ENCODE measurements around the gene POLR2A.
"Not testable (repeated sequence)": the region's sequence is repeated elsewhere in the genome, so short reads cannot be mapped to it uniquely, and the experiment has no call there.

POLR2A gene

DNA sequence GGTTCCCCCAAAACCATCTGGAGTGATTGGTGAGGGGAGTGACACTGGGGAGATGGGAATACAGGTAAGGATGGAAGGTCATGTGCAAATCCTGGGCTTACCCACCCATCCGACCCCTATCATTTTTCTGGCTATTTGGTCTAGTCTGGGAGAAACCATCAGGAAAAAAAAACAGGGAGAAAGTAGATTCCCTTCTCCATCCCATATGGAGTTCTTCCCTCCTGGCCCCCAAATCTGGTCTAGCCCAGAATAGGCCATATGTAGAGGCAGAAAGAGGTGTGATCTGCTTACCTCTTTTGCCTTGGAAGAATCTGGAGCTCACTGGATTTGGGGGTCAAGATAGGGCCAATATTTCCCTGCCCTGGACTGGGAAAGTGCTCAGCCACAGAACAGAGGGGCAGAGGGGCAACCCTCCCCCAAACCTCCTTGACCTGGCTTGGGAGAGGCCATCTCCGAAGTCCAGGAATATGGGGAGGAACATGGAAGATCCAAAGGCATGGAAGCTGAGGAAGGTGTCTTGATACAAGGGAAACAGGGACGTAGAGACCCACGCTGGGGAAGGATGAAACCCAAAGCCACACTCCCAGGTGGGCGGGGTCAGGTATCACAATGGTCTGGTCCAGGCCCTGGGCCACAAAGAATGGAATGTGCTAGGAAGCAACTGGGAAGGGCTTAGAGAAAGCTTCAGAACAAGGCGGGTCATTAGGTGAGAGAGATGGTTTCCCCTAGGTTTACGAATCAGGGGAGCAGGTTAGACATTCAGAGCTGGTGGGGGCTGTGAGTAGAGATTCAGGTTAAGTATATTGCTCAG lies 23.1 kb upstream of the POLR2A start:
- DNase-seq, result no peak

DNA sequence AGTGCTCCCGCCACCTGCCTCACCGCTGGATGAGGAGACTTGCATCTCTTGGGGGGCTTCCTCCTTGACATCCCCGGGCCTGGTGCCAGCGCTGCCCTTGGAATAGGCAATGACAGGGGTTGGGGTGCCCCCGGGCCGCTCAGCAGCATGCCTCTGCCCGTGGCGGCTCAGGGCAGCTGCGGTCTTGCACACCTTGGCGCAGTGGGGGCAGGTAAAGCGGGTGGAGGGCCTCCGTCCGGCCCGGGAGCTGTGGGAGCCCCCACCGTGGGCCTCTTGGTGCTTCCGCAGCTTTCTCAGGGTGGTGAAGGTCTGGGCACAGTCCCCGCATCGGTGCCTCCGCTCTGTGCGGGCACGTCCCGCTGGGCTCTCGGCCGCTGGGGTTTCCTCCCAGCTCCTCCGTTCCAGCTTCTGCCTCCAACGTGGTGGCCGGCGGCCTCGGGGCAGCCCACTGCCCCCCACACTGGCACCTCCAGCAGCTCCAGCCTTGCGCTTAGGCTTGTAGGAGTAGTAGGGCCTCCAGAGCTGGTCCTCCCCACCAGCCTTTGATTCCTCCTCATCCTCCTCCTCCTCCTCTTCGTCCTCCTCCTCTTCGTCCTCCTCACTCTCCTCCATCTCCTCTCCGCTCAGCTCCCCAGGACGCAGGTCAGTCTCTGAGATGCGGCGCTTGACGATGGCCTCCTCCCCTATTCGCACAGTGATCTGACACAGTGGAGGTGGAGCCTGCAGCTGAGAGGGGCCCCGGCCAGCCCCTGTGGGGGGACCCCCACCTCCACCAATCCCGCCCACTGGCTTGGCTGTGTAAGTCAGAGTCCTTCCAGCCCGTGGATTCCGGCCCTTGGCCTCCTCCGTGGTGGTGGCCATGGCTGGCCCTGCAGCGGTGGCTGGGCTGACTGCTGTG lies 21.4 kb upstream of the POLR2A start:
- DNase-seq, result no peak

DNA sequence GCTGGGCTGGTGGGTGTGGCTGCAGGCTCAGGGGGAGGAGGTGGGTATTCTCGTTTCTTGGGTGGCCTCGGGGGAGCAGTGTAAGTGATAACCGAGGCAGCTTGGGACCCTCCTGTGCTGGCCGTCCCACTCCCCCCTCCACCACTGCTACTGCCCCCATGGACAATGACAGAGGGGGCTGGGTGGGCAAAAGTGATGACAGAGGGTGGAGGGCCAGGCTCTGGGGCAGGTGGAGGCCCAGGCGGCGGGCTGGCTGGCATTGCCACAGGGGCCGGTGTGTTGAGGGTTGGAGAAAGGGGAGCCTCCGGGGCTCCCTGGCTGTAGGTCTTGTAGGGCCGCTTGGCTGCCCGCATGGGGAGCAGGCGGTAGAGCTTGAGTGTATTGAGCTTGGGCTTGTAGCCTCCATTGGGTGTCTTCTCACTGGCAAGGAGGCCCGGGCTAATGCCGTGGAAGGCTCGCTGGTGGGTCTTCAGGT lies 20.8 kb upstream of the POLR2A start:
- no peak for DNase-seq

DNA sequence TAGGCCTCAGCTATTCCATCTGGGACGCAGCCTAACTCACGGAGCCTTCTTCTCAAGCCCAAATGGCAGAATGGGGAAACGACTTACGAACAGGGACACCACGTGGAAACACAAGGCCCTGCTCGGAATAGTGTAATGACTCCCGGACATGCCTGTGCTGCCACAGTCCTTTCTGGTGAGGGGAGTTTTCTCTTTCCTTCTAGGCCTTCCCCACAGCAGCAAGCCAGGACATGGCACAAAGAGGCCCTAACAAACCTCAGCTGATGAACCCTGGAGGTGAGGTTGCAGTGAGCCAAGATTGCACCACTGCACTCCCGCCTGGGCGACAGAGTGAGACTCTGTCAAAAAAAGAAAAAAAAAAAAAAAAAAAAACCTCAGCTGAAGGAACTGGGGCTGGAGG lies 20.1 kb upstream of the POLR2A start:
- DNase-seq, result no peak

DNA sequence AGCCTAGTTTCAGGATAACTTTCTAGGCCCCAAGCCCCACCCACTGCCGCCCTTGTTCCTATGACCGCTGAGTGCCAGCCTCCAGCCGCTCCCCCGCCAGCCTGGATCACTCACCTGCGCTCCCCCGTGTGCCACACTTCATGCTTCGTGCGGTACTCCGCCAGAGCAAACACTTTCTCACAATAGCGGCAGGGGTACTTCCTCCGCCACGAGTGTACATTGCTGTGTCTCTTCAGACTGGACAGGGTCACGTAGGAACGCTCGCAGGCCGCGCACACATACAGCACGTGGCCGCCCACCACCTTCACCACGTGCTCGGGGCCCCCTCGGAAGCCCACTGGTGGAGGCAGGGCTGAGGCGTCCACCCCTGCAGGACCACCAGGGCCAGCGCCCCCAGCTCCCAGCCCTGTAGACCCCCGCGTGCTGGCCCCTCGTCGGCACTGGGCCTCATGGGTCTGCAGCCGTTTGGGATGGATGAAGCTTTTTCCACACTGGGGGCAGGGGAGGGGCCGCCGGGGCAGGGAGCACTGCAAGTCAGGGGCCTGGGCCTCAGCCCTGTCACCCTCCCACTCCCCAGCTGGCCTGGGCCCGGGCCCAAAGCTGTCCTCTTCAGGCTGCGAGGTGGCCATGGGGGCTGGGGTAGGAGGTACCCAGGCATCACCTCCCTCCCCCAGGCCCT lies 18.4 kb upstream of the POLR2A start:
- no peak for DNase-seq

DNA sequence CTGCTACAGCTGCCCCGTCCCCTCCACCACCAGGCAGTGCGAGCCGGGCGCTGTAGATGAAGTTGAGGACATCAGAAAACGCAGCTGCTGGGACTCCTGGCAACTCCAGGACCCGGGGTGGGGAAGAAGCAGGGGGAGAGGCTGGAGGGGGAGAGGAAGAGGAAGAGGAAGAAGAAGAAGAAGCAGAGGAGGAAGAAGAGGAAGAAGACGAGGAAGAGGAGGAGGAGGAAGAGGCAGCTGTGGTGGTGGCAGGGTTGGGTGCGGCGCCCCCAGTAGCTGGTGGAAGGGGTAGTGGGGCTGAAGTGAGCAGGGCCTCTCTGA lies 17.9 kb upstream of the POLR2A start:
- DNase-seq, result no peak

DNA sequence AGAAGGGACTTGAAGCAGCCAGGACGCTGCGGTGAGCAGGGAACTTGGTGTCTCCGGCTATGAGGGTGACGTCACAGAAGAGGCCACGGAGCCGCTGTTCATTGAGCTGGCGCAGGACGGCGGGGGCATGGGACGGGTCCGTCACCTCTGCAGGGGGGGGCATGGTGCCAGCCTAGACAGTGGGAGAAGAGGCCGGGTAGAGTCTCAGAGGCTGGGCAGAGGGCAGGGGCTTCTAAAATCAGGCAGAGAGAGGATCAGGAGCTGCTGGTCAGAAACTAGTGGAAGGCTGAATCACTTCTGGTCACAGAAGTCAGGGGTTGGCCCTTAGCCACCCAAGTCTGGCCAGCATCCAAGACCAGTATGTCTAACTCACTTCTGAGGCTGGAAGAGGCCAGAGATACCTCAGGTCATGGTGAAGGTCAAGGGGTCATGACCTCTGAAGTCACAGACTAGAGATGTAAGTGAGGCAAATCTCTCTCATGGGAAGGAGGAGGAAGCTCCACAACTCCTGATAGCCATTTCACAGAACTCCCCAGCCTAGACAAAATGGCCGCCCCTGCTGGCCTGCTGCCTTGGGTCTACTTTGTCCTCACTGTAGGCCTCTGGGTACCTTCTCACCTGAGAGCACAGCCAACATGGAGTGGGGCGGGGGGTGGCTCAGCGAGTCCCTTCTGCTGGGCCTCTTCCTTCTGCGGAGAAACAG lies 17.4 kb upstream of the POLR2A start:
- peak; percentile 65 for DNase-seq

DNA sequence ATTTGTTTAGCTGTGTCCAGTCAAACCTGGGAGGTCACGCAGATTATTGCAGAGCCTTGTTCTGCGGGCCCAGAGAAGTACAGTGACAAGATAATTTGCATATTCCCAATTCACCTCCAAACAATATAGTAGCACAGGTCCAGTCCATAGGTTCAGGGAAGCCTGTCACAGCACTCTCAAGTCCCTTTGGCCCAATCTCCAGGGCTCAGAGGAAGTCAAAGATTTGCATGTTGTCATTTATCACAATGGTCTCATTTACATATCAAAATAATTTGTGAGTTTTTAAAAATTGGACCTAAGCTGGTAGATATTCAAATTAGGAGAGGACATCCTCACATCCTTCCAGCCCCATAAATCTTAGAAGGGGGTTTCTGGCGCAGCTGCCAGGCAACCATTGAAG lies 16.7 kb upstream of the POLR2A start:
- DNase-seq, result no peak

DNA sequence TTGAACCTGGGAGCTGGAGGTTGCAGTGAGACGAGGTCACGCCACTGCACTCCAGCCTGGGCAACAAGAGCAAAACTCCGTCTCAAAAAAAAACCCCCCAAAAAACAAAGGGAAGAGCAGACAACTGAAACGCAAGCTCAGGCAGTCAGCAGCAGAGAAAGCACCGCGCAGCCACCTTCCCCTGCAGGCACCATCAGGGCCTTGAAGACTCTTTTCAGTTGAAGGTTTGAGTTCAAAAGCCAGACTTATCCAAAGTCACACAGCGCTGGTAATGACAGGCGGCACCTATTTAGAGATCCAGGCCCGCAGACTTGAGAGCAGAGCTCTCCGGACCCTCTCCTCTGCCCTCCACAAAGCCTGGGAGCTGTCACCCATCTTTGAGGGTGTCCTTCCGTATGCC lies 15.9 kb upstream of the POLR2A start:
- DNase-seq, result no peak

DNA sequence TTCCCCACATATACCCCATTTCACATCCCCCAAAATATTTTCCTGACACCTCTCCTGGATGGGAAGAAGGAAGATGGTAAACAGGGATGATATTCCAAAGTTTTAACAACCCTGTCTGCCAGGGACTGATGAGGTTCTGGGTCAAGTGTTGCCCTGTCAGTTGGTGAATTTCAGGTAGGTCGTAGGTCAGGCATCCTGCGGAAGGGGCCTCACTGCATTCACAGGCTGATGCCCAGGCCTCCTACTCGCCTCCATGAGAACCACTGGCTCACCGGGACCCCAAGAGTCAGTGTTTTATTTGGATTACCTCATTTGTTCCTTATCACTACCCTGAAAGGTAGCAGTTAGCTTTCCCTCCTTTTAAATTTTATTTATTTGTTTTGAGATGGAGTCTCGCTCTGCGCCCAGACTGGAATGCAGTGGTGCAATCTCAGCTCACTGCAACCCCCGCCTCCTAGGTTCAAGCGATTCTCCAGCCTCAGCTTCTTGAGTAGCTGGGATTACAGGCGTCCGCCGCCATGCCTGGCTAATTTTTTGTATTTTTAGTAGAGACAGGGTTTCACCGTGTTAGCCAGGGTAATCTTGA lies 15.3 kb upstream of the POLR2A start:
- DNase-seq, result no peak

DNA sequence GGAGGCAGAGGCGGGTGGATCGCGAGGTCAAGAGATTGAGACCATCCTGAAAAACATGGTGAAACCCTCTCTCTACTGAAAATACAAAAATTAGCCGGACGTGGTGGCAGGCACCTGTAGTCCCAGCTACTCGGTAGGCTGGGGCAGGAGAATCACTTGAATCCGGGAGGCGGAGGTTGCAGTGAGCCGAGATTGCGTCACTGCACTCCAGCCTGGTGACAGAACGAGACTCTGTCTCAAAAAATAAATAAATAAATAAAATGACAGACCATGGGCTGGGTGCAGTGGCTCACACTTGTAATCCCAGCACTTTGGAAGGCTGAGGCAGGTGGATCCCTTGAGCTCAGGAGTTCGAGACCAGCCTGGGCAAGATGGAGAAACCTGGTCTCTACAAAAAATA lies 14.3 kb upstream of the POLR2A start:
- DNase-seq, result not testable (repeated sequence)

DNA sequence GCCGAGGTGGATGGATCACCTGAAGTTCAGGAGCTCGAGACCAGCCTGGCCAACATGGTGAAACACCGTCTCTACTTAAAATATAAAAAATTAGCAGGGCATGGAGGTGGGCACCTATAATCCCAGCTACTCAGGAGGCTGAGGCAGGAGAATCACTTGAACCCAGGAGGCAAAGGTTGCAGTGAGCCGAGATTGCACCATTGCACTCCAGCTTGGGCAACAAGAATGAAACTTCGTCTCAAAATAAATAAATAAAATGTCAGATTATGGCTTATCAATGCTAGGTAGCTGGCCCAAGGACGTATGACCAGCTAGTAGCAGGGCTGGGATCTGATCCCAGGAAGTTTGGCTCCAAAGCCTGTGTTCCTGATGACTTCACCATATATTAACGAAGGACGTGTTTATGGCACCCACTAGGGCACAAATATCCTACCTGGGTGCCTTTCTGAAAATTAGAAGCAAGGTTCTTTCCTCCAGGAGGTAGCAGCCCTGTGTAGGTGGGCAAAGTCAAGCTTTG lies 13.7 kb upstream of the POLR2A start:
- DNase-seq, result not testable (repeated sequence)

DNA sequence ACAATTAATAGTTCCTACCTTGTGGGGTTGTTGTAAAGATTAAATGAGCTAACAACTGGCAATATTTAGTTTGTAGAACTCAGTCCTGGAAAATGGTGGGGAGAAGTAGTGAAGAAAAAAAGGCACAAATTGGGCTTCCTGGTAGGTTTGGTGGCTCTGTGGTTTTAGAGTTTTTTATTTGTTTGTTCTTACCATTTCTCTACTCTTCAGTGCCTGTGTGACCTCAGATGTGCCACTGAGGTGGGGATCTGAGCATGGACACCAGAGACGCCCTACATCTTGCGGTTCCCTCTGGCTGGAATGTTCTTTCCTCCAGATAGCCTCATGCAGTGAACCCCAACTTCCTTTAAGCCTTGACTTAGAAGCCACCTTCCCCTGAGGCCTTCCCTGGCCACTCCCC lies 12.4 kb upstream of the POLR2A start:
- no peak for DNase-seq

DNA sequence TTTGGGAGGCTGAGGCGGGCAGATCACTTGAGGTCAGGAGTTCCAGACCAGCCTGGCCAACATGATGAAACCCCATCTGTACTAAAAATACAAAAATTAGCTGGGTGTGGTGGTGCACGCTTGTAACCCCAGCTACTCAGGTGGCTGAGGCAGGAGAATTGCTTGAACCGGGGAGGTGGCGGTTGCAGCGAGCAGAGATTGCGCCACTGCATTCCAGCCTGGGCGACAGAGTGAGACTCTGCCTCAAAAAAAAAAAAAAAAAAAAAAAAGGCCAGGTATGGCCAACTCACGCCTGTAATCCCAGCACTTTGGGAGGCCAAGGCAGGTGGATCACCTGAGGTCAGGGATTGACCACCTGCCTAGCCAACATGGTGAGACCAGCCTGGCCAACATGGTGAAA lies 9.4 kb upstream of the POLR2A start:
- DNase-seq, result not testable (repeated sequence)

DNA sequence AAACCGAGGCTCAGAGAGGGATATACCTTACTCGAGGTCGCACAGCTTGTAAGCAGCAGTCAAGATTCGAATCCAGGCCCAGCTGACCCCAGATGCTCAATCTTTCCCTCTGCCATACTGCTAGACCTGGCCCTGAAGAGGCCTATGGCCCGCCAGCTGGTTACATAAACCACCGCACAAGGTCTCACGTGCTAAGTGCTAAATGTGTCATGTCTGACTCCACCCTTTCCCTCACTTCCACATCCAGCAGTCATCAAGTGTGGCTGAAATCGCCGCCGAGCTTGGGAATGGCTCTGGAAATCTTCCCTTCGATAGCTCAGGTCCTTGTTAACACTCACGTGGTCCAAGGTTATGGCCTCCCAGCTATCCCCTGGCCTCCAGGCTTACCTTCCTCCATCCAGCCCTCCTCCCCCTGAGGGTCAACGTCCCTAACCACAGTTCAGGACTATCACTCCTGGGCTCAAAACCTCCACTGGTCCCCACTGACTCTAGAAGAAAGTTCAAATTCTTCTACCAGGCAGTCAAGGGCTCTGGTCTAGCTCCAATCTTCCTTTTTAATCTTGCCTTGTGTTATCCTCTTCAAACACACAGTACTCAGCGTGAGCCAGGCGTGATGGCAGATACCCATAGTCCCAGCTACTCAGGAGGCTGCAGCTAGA lies 8.3 kb upstream of the POLR2A start:
- DNase-seq, result peak; percentile 26

DNA sequence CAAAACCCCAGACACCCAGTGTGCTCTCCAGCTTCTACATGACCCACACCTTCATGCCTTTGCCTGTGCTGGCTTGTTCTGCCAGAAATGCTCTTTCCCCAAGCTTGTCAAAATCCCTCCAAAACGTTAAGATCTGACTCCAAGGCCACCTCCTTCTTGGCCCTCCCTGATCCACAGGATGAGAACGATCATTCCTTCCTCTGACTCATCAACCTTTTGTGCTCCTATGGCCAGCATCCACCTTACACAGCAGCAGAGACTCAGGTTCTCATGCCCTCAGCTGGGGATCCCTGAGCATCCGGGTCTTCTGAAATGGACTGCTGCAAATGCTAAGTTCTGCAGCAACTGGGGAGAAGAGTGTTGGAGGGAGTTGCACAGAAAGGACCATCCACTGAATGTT lies 7.7 kb upstream of the POLR2A start:
- DNase-seq, result peak; percentile 69

DNA sequence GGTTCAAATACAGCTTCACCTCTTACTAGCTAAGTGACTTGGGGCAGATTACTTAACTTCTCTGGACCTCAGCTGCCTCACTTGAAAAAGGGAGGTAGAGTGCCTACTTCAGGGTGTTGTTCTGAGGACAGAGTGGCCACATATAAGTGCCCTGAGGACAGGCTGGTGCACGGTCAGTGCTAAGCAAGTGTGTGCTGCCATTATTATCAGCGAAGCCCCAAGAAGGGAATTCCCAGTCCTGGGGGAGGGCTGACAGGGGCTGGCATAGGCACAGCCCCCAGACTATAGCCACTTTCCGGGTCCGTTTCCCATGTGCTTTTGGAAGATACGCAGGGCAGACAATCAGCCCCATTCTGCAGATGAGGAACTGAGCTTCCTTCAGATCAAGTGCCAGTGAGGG lies 7.2 kb upstream of the POLR2A start:
- DNase-seq, result no peak

DNA sequence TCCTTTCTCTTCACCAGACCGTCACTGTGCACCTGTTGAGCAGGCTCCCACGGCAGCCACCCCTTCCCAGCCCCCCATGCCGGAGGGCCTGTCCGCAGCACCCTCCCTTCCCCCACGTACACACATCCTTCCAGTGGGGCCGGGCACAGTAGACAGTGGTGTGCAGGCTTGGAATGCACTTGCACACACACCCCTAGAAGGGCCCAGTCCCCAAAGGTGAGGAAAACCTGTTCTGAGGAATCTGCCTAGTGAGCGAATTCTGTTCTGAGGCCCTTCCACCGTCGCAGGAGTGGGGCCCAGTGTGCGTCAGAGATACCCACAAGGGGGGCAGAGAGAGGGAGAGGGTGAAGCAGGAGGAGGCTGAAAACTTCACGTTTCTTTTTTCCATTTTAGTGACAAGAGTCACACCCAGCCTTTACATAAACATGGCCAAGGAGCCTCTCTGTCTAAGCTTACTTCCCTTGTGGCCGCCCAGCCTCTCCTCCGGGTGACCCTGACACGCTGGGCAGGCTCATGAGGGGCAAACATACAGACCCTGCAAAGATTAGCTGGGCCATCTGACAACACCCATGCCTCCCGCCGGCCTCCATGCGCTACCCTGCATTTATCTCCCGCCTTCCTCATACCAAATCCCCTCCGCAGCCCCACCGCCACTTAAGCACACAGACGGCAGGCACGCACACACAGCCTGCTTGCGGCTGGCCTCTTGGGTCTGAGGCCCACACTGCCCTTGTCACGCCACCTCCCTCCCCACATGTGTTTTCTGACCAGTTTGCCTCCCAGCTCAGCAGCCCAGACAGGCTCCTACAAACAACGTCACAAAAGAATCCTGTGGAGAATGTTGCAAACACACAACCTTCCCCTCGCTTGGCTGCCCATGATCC lies 6.5 kb upstream of the POLR2A start:
- peak; percentile 88 for DNase-seq

DNA sequence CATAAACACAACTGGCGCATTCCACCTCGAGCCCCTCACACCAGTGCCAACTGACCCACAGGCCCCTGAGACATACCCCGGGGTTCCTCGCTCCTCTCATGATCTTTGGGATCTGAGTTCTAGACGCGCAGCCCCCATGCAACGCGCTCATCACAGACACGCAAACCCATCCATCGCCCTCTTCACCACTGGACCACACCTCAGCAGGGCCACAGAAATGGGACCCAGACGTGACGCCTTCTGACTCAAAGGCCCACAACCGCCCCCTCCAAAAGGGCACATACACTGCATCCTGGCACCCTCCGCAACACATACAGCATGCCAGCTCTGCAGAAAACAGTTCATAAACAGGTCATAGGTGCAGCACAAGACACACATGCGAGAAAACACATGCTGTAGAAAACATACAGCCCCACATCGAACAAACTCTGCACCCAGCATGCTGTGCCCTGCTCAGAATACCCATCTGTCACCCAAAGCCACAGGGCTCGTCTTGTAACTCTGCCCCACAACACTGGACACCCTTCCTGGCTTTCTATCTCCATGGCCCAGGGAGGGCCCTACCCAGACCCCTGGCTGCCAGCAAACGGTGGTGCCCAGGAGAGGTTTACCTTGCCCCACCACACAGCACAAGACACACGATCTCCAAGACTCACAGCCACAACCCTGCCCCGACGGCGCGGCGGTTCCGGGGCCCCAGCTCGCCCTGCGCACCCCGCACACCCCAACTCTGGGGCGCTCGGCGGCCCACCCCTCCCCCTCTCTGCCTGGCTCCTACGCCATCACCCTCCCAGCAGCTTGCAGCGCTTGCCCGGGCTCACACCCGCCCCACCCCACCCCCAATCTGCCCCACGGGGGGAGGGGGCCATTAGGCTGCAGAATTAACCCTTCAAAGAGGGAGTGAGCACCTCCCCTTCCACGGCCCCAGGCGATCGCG lies 5.6 kb upstream of the POLR2A start:
- peak; percentile 50 for DNase-seq

All from EL (cell line).